Panc1 (cell line): ENCODE data around the gene PAAF1.
A peak's percentile ranks its signal among the peaks of the same experiment; 100 is the strongest.

Source experiments
- POLR2AphosphoS5 ChIP-seq: IDR thresholded peaks from 2 replicates; pipeline ENCODE4 v1.6.1; 2012; ENCODE audit warnings: mild to moderate bottlenecking, low read depth, low read length, moderate library complexity
- TCF7L2 ChIP-seq: IDR thresholded peaks from 2 replicates; pipeline ENCODE4 v1.6.1; 2011; ENCODE audit warnings: mild to moderate bottlenecking, low read depth, low read length, inconsistent platforms
- TF ChIP-seq, protein P1 (sequence below): fragments of 450-650 bp; IDR thresholded peaks from 2 replicates; pipeline ENCODE4 v1.5.1; 2017; ENCODE audit warnings: mild to moderate bottlenecking
- TF ChIP-seq, protein P2 (sequence below), 2 experiments: IDR thresholded peaks; 2 replicates each; pipeline ENCODE4 v1.6.1; 2011 to 2012; ENCODE audit warnings: low read depth in 2 of 2, control low read depth in 1 of 2, low read length in 1 of 2, mild to moderate bottlenecking in 1 of 2, moderate library complexity in 1 of 2; ENCODE audit not compliant: insufficient read depth in 1 of 2

- TF ChIP-seq, protein P1, sequence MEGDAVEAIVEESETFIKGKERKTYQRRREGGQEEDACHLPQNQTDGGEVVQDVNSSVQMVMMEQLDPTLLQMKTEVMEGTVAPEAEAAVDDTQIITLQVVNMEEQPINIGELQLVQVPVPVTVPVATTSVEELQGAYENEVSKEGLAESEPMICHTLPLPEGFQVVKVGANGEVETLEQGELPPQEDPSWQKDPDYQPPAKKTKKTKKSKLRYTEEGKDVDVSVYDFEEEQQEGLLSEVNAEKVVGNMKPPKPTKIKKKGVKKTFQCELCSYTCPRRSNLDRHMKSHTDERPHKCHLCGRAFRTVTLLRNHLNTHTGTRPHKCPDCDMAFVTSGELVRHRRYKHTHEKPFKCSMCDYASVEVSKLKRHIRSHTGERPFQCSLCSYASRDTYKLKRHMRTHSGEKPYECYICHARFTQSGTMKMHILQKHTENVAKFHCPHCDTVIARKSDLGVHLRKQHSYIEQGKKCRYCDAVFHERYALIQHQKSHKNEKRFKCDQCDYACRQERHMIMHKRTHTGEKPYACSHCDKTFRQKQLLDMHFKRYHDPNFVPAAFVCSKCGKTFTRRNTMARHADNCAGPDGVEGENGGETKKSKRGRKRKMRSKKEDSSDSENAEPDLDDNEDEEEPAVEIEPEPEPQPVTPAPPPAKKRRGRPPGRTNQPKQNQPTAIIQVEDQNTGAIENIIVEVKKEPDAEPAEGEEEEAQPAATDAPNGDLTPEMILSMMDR = no peak
- TF ChIP-seq POLR2AphosphoS5 (peak; percentile 97), TCF7L2 (peak; percentile 100)
- TF ChIP-seq, protein P2, sequence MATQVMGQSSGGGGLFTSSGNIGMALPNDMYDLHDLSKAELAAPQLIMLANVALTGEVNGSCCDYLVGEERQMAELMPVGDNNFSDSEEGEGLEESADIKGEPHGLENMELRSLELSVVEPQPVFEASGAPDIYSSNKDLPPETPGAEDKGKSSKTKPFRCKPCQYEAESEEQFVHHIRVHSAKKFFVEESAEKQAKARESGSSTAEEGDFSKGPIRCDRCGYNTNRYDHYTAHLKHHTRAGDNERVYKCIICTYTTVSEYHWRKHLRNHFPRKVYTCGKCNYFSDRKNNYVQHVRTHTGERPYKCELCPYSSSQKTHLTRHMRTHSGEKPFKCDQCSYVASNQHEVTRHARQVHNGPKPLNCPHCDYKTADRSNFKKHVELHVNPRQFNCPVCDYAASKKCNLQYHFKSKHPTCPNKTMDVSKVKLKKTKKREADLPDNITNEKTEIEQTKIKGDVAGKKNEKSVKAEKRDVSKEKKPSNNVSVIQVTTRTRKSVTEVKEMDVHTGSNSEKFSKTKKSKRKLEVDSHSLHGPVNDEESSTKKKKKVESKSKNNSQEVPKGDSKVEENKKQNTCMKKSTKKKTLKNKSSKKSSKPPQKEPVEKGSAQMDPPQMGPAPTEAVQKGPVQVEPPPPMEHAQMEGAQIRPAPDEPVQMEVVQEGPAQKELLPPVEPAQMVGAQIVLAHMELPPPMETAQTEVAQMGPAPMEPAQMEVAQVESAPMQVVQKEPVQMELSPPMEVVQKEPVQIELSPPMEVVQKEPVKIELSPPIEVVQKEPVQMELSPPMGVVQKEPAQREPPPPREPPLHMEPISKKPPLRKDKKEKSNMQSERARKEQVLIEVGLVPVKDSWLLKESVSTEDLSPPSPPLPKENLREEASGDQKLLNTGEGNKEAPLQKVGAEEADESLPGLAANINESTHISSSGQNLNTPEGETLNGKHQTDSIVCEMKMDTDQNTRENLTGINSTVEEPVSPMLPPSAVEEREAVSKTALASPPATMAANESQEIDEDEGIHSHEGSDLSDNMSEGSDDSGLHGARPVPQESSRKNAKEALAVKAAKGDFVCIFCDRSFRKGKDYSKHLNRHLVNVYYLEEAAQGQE (IDR thresholded peaks at IDR 0.05; ENCODE audit: insufficient read depth in 1 of 2, low read depth in 2 of 2, low read length in 1 of 2) = peak in 1 of 2 experiments; percentile 50; a peak in 1 of 4 replicates
Observed at GRCh38 chr11:73876424-73877310, at the start of gene PAAF1, which contains the start of gene COA4.
